ENCODE data around the gene TBC1D20.
"Not testable (repeated sequence)": the region's sequence is repeated elsewhere in the genome, so short reads cannot be mapped to it uniquely, and the experiment has no call there.

TBC1D20 gene

DNA sequence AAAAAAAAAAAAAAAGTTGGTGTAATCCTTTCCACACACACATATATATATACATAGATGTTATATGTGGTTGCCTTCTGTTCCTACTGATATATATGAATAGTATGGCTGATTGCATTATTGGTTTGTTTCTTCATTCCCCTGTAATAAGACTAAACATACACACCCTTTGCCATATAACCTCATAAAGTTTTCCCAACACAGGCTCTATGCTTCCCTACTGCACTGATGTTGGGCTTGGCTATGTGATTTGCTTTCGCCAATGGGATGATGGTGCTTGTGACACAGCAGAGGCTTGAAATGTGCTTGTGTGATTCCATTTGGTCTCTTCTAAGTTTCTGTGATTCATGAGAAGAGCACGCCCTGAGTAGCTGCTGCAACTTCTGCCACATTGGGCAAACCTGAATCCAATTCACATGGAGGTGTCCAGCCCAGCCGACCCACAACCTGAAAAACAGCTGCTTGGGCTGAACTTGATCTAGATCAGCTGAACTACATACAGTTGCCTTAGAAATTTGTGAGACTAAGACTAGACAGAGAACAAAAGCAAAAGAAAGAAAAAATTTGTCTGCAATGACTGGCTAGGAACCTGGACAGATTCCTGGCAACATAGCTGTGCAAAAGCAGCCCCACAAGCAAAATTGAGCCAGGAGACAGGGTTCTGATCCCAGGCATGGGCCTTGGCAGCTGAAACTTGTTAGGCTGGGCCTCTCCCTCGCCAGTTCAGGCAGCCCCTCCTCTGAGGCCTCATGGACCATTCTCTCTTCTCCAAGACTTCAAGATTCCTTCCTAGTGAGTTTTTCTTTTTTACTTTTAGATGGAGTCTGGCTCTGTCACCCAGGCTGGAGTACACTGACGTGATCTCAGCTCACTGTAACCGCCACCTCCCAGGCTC, 13.4 kb upstream of the TBC1D20 start:
- no peak for DNase-seq

- DNase-seq: no peak
Measured at GRCh38 chr20:474581-474980, 12.2 kb upstream of the TBC1D20 start.

- no peak for DNase-seq
Measured at GRCh38 chr20:472889-473292, 10.6 kb upstream of the TBC1D20 start.

- no peak for DNase-seq
Measured at GRCh38 chr20:472137-472846, 10.0 kb upstream of the TBC1D20 start.

- no peak for DNase-seq
Measured at GRCh38 chr20:469746-470490, 7.6 kb upstream of the TBC1D20 start.

DNA sequence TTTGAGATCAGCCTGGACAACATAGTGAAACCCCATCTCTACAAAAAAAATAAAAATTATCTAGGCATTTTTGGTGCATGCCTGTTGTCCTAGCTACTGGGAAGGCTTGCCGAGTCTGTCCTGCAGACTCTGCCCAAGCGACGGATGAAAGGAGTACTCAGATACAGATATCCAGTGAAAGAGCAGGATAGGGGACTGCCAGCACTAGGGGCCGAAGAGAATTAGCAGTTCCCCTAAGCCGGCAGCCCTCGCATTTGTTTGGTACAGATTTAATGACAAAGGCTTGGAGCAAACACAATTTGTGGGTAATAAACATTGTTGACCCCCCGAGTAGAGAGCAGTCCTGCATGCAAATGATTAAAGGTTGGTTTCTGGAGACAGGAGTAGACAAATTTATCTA, 5.4 kb upstream of the TBC1D20 start:
- DNase-seq: no peak

DNA sequence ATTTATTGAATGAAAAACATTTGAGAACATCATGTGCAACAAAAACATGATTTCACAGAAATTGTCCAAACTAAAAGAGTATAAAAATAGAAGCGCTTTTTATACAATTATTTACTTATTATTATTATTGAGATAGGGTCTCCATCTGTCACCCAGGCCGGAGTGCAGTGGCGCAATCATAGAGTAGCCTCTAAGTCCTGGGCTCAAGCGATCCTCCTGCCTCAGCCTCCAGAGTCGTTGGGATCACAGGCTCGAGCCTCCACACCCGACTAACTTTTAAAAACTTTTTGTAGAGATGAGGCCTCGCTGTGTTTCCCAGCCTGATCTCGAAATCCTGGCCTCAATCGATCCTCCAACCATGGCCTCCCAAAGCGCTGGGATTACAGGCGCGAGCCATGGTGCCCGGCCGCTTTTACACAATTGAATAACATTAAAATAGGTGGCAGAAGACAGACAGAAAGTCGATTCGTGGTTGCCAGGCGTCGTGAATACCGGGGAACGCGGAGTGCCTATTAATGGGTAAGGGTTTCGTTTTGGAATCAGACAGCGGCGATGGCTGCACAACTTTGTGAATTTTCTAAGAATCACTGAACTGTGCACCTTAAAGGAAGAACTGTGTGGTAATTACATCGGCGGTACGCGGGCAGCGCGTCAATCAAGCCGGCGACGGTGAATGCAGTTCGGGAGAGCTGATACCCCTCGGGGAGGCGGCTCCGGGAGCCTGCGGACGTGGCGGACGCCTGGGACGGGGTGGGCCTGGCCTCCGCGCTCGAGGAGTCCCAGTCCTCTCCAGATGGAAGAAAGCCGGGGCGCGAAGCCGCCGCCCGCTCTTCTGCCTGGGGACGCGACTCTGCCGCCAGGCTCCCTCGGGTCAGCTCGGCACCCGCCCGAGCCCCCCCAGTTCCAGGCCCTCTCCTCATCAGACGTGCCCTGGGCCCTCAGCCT, 807 bp downstream of the TBC1D20 start:
- DNase-seq: peak; percentile 41

- no peak for DNase-seq
Measured at GRCh38 chr20:460707-461106, 1.6 kb downstream of the TBC1D20 start.

DNA sequence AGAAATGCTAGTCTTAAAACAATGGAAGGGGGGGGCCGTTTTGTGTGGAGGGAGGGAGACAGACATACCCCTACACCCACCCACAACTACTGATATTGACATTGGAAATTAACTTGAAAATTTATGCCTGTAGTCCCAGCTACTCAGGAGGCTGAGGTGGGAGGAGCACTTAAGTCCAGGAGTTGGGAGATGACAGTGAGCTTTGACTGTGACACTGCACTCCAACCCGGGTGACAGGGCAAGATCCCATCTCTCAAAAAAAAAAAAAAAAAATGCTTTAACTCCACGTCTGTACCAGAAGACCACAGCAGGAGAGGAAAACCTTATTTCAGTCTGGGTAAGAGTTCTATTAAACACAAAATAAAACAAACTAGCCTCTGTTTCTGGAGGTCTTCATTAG, 2.2 kb downstream of the TBC1D20 start:
- DNase-seq: no peak

GRCh38 chr20:458776-459175, 3.6 kb downstream of the TBC1D20 start:
- DNase-seq: no peak

DNA sequence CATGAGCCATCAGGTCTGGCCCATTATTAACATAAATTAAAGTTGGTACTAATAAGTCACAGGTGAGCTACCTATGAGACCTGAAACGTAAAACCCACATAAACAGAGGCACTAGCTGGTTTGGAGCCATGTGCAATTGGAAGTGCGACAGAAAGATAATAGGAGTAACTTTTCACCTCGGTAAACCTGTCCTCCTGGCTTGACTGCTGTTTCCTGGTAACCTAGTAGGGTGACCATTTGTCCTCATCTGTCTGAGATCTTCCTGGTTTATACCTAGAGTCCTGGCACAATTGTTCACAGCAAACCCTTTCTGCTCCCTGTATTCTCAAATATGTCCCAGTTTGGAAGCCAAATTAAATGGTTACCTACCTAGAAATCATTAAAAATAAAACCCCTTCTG, 7.4 kb downstream of the TBC1D20 start:
- DNase-seq: no peak

- DNase-seq: not testable (repeated sequence)
Measured at GRCh38 chr20:452021-452420, 10.3 kb downstream of the TBC1D20 start.

GRCh38 chr20:445514-446336, 16.6 kb downstream of the TBC1D20 start:
- DNase-seq: no peak

GRCh38 chr20:444862-445426, 17.4 kb downstream of the TBC1D20 start:
- DNase-seq: no peak

DNA sequence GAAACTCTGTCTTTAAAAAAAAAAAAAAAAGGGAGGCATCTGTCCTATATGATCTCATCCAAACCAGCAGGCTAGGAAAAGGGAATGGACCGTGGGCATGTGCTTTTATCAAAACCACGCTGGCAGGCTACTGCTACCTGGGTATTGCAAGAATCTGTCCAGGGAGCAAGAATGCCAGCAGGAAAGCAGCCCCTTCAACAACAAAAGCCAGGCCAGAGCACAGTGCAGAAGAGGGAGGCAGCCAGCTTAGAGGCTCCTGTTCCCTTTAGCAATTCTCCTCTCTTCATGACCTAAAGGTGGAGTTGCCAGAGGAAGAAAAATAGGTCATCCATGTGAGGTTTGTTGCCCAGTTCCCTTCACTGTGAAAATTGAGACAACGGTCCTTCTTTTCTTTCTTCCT, 18.2 kb downstream of the TBC1D20 start:
- no peak for DNase-seq

GRCh38 chr20:443223-443775, 19.0 kb downstream of the TBC1D20 start:
- no peak for DNase-seq

DNA sequence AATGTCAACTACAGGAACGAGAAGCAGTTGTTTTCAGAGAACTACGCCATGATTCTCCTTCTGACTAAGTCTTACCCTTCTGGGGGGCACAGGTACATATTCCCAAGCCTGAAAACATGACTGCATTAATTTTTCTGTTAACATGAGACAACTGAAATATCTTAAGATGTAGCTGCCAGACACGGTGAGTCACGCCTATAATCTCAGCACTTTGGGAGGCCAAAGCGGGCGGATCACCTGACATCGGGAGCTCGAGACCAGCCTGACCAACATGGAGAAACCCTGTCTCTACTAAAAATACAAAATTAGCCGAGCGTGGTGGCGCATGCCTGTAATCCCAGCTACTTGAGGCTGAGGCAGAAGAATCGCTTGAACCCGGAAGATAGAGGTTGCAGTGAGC, 21.7 kb downstream of the TBC1D20 start:
- no peak for DNase-seq

- DNase-seq: no peak
Measured at GRCh38 chr20:440148-440547, 22.2 kb downstream of the TBC1D20 start.

- DNase-seq: no peak
Measured at GRCh38 chr20:438571-439469, 23.5 kb downstream of the TBC1D20 start.
